ENCODE measurements around the gene GDPGP1.
A peak's percentile ranks its signal among the peaks of the same experiment; 100 is the strongest.

The GDPGP1 gene

GRCh38 chr15:90225504-90226234 is 8.3 kb upstream of the GDPGP1 start:
- H3K27me3 Mint-ChIP-seq (ENCODE audit: low read depth): no peaks in the 10 kb centered on the region

GRCh38 chr15:90227336-90227735 is 6.7 kb upstream of the GDPGP1 start:
- Mint-ChIP-seq H3K4me1 (ENCODE audit: low read depth) (peaks cover 25% of the 10 kb centered on the region), H3K36me3 (ENCODE audit: low read depth) (peaks cover 43% of the 10 kb centered on the region), H3K27me3 (ENCODE audit: low read depth) (no peaks in the 10 kb centered on the region), H3K9me3 (no peaks in the 10 kb centered on the region), H3K27ac (peak overlapping the region; percentile 15), H3K4me3 (no peak overlapping the region)
- no peak for DNase-seq (ENCODE audit: low spot score)

More at GRCh38 chr15:90225504-90226234, 8.3 kb upstream of the GDPGP1 start:
- H3K9me3 Mint-ChIP-seq: no peaks in the 10 kb centered on the region
- H3K4me1 Mint-ChIP-seq (ENCODE audit: low read depth): peaks cover 10% of the 10 kb centered on the region
- no peak overlapping the region for H3K27ac Mint-ChIP-seq
- H3K4me3 Mint-ChIP-seq: no peak overlapping the region
- no peak for DNase-seq (ENCODE audit: low spot score)
- H3K36me3 Mint-ChIP-seq (ENCODE audit: low read depth): peaks cover 32% of the 10 kb centered on the region

- Mint-ChIP-seq H3K36me3 (ENCODE audit: low read depth) (peaks cover 47% of the 10 kb centered on the region), H3K27ac (no peak overlapping the region)
Observed at GRCh38 chr15:90227816-90228772, 5.9 kb upstream of the GDPGP1 start.

GRCh38 chr15:90228960-90229359 is 5.0 kb upstream of the GDPGP1 start:
- Mint-ChIP-seq H3K27me3 (ENCODE audit: low read depth) (no peaks in the 10 kb centered on the region), H3K36me3 (ENCODE audit: low read depth) (peaks cover 46% of the 10 kb centered on the region), H3K4me3 (no peak overlapping the region), H3K27ac (peak overlapping the region; percentile 39), H3K4me1 (ENCODE audit: low read depth) (peaks cover 29% of the 10 kb centered on the region), H3K9me3 (no peaks in the 10 kb centered on the region)
- no peak for DNase-seq (ENCODE audit: low spot score)

More at GRCh38 chr15:90227816-90228772, 5.9 kb upstream of the GDPGP1 start:
- Mint-ChIP-seq H3K27me3 (ENCODE audit: low read depth) (no peaks in the 10 kb centered on the region), H3K9me3 (no peaks in the 10 kb centered on the region), H3K4me3 (no peak overlapping the region), H3K4me1 (ENCODE audit: low read depth) (peaks cover 29% of the 10 kb centered on the region)
- DNase-seq (ENCODE audit: low spot score): no peak

GRCh38 chr15:90230071-90230494 is 3.9 kb upstream of the GDPGP1 start:
- Mint-ChIP-seq H3K27ac (peak overlapping the region; percentile 37), H3K27me3 (ENCODE audit: low read depth) (no peaks in the 10 kb centered on the region), H3K9me3 (no peaks in the 10 kb centered on the region), H3K4me3 (peak overlapping the region; percentile 96), H3K36me3 (ENCODE audit: low read depth) (peaks cover 43% of the 10 kb centered on the region), H3K4me1 (ENCODE audit: low read depth) (peaks cover 35% of the 10 kb centered on the region)
- DNase-seq (ENCODE audit: low spot score): no peak

GRCh38 chr15:90230610-90231009 is 3.4 kb upstream of the GDPGP1 start:
- no peaks in the 10 kb centered on the region for H3K27me3 Mint-ChIP-seq (ENCODE audit: low read depth)
- H3K4me1 Mint-ChIP-seq (ENCODE audit: low read depth): peaks cover 36% of the 10 kb centered on the region
- peak overlapping the region; percentile 96 for H3K4me3 Mint-ChIP-seq
- H3K9me3 Mint-ChIP-seq: no peaks in the 10 kb centered on the region
- peak overlapping the region; percentile 95 for H3K27ac Mint-ChIP-seq
- no peak for DNase-seq (ENCODE audit: low spot score)
- peaks cover 43% of the 10 kb centered on the region for H3K36me3 Mint-ChIP-seq (ENCODE audit: low read depth)

GRCh38 chr15:90231028-90232017 is 2.7 kb upstream of the GDPGP1 start:
- no peaks in the 10 kb centered on the region for H3K27me3 Mint-ChIP-seq (ENCODE audit: low read depth)
- peaks cover 36% of the 10 kb centered on the region for H3K4me1 Mint-ChIP-seq (ENCODE audit: low read depth)
- peak overlapping the region; percentile 96 for H3K4me3 Mint-ChIP-seq
- DNase-seq (ENCODE audit: low spot score): peak; percentile 62
- H3K27ac Mint-ChIP-seq: peak overlapping the region; percentile 95
- H3K9me3 Mint-ChIP-seq: no peaks in the 10 kb centered on the region
- H3K36me3 Mint-ChIP-seq (ENCODE audit: low read depth): peaks cover 45% of the 10 kb centered on the region

GRCh38 chr15:90232196-90232595 is 1.8 kb upstream of the GDPGP1 start:
- H3K27ac Mint-ChIP-seq: peak overlapping the region; percentile 95
- peaks cover 36% of the 10 kb centered on the region for H3K4me1 Mint-ChIP-seq (ENCODE audit: low read depth)
- H3K9me3 Mint-ChIP-seq: no peaks in the 10 kb centered on the region
- no peak for DNase-seq (ENCODE audit: low spot score)
- peaks cover 45% of the 10 kb centered on the region for H3K36me3 Mint-ChIP-seq (ENCODE audit: low read depth)
- H3K4me3 Mint-ChIP-seq: peak overlapping the region; percentile 96
- H3K27me3 Mint-ChIP-seq (ENCODE audit: low read depth): no peaks in the 10 kb centered on the region

- Mint-ChIP-seq H3K36me3 (ENCODE audit: low read depth) (peaks cover 49% of the 10 kb centered on the region), H3K27me3 (ENCODE audit: low read depth) (no peaks in the 10 kb centered on the region)
- DNase-seq (ENCODE audit: low spot score): no peak
Observed at GRCh38 chr15:90232941-90233386, 1.0 kb upstream of the GDPGP1 start.

GRCh38 chr15:90233387-90234095 is 468 bp upstream of the GDPGP1 start, which contains the start of gene CIB1:
CIB1 (minus strand) TSS chr15:90233941; CDS start chr15:90233885, 56 bp downstream.
- DNase-seq (ENCODE audit: low spot score): peak; percentile 98

More at GRCh38 chr15:90232941-90233386, 1.0 kb upstream of the GDPGP1 start:
- no peaks in the 10 kb centered on the region for H3K9me3 Mint-ChIP-seq
- peaks cover 36% of the 10 kb centered on the region for H3K4me1 Mint-ChIP-seq (ENCODE audit: low read depth)
- H3K27ac Mint-ChIP-seq: peak overlapping the region; percentile 95
- H3K4me3 Mint-ChIP-seq: peak overlapping the region; percentile 96

GRCh38 chr15:90239371-90239770 is 5.4 kb downstream of the GDPGP1 start:
- Mint-ChIP-seq H3K27me3 (ENCODE audit: low read depth) (no peaks in the 10 kb centered on the region), H3K4me1 (ENCODE audit: low read depth) (peaks cover 15% of the 10 kb centered on the region), H3K27ac (peak overlapping the region; percentile 55), H3K9me3 (no peaks in the 10 kb centered on the region), H3K36me3 (ENCODE audit: low read depth) (peaks cover 27% of the 10 kb centered on the region), H3K4me3 (no peak overlapping the region)
- no peak for DNase-seq (ENCODE audit: low spot score)

More at GRCh38 chr15:90233387-90234095, 468 bp upstream of the GDPGP1 start, which contains the start of gene CIB1:
- Mint-ChIP-seq H3K4me1 (ENCODE audit: low read depth) (peaks cover 39% of the 10 kb centered on the region), H3K27me3 (ENCODE audit: low read depth) (no peaks in the 10 kb centered on the region), H3K9me3 (no peaks in the 10 kb centered on the region), H3K36me3 (ENCODE audit: low read depth) (peaks cover 54% of the 10 kb centered on the region), H3K27ac (peak within 1 kb of the TSS; percentile 95), H3K4me3 (peak within 1 kb of the TSS; percentile 96)

GRCh38 chr15:90240856-90241255 is 6.8 kb downstream of the GDPGP1 start:
- no peak for DNase-seq (ENCODE audit: low spot score)
- Mint-ChIP-seq H3K4me3 (no peak overlapping the region), H3K4me1 (ENCODE audit: low read depth) (peaks cover 8% of the 10 kb centered on the region), H3K36me3 (ENCODE audit: low read depth) (peaks cover 25% of the 10 kb centered on the region), H3K9me3 (no peaks in the 10 kb centered on the region), H3K27me3 (ENCODE audit: low read depth) (no peaks in the 10 kb centered on the region), H3K27ac (peak overlapping the region; percentile 10)
